ENCODE data around the gene QPCT. TPM values are rescaled to one million over a fixed set of nuclear protein-coding genes. Genes with fewer than 3 reads are reported as not detected.

The QPCT gene
- total and polyA plus RNA-seq, 2 experiments from 2014 or later = 13.2 TPM

GRCh38 chr2:37338933-37339332 is 5.5 kb upstream of the QPCT start (continued):
- TF ChIP-seq ZNF462 (CRISPR knock-in tag; IDR thresholded peaks at IDR 0.05) (no peak), CTCF (conservative IDR thresholded peaks at IDR 0.05; ENCODE audit: low read depth in 2 of 2) (no peak), ZNF114 (CRISPR knock-in tag; IDR thresholded peaks at IDR 0.05) (no peak), ETS1 (IDR thresholded peaks at IDR 0.05) (no peak), EZH2phosphoT487 (IDR thresholded peaks at IDR 0.05; ENCODE audit: unreplicated experiment) (no peak), EZH2 (IDR thresholded peaks at IDR 0.05; ENCODE audit: low read depth, unreplicated experiment) (no peak)

- H4K20me1 ChIP-seq (replicated peaks; ENCODE audit: insufficient read depth) = no peaks in the 10 kb centered on the region
- H3K27me3 Mint-ChIP-seq (ENCODE audit: insufficient read depth, low read depth, poor library complexity) = peaks cover 9% of the 10 kb centered on the region
- no peaks in the 10 kb centered on the region for H3K9me3 Mint-ChIP-seq
- H3K79me2 ChIP-seq (replicated peaks; ENCODE audit: insufficient read depth) = no peaks in the 10 kb centered on the region
- H3K27ac Mint-ChIP-seq = no peak overlapping the region
- H3K4me3 ChIP-seq = no peak overlapping the region
- H3K4me1 ChIP-seq (ENCODE audit: insufficient read depth) = peaks cover 8% of the 10 kb centered on the region
- ATAC-seq = no peak
- no peak overlapping the region for H2AFZ ChIP-seq
- H3K36me3 ChIP-seq (ENCODE audit: insufficient read depth) = no peaks in the 10 kb centered on the region
- H3K4me3 Mint-ChIP-seq = no peak overlapping the region
- peaks cover 6% of the 10 kb centered on the region; the same call in 1 of the 2 replicates for H3F3A ChIP-seq (replicated peaks; ENCODE audit: low read depth)
- DNase-seq (ENCODE audit: low spot score) = no peak
- H3K4me1 Mint-ChIP-seq = peaks cover 18% of the 10 kb centered on the region
- H3K27me3 ChIP-seq (ENCODE audit: insufficient read depth) = peaks cover 10% of the 10 kb centered on the region
- no peaks in the 10 kb centered on the region for H3K36me3 Mint-ChIP-seq (ENCODE audit: low read depth)
- H3K4me2 ChIP-seq = no peak overlapping the region
- 0 out of 2 replicates have a peak, but pooled peaks cover 3% of the 10 kb centered on the region for H3K9me2 ChIP-seq (ENCODE audit: insufficient read depth)
- H3K27ac ChIP-seq (ENCODE audit: low read depth) = no peak overlapping the region
- TF ChIP-seq STAT1 (IDR thresholded peaks at IDR 0.05; ENCODE audit: unreplicated experiment) = no peak
- no peak for TF ChIP-seq JUNB (IDR thresholded peaks at IDR 0.05; ENCODE audit: unreplicated experiment)
- TF ChIP-seq REST (IDR thresholded peaks at IDR 0.05; ENCODE audit: unreplicated experiment) = no peak
- no peak for TF ChIP-seq ZNF114 (CRISPR knock-in tag; IDR thresholded peaks at IDR 0.05)
- TF ChIP-seq EZH2phosphoT487 (IDR thresholded peaks at IDR 0.05; ENCODE audit: unreplicated experiment) = no peak
- TF ChIP-seq NANOG (IDR thresholded peaks at IDR 0.05; ENCODE audit: borderline replicate concordance) = no peak
These were observed 3.8 kb upstream of the QPCT start for GRCh38 chr2:37340637-37341036.

All from GM23338 (cell line).